Measurements from ENCODE around the gene PSORS1C2. TPM values are rescaled to one million over a fixed set of nuclear protein-coding genes. Genes with fewer than 3 reads are reported as not detected.

PSORS1C2 gene
- total and polyA plus RNA-seq, 4 donors: not detected

DNA sequence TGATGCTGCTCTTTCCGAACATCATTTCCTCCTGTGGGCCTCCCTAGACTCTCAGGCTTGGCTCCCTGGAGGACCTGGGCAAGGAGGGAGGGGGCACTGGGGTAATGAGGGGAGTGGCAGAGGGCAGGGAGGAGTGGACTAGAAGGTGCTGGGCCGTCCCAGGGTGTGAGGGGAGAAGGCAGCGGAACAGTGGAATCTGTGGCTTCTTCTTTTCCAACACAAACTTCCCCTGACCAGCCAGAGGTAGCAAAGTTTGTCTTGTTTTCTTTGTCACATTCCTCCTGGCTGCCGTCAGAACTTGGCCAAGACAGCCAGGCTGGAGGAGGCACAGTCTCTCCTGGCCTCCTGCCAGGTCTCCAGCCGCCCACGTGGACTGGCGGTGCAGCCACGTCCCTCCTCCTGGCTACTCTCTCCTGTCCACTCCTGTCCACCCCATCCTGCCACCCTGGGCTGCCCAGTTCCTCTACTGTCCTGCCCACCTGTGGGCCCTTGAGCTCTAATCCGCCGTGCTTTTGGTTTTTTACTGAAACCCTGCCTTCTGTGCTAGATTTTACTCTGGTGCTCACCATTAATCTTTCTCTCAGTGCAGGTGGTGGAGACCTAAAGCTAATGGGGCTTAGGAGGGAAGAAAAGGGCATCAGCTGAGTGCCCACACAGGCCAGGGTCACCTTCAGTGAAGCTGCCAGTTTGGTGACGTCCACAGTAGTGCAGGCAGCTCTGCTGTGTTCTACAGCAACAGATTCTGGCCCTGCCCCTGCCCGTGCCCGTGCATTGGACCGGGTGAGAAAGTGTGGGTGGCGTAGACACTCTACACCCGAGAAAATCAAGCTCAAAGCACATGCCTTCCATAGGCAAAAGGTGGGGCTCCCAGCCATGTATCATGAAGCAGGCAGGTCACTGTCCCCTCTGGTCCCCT, 15.8 kb downstream of the PSORS1C2 start:
- DNase-seq (ENCODE audit: low spot score): no peak
- Histone ChIP-seq H3K9me3 (ENCODE audit: control insufficient read depth in 4 of 4, low read length in 3 of 4) (no peaks in the 10 kb centered on the region), H3K9ac (ENCODE audit: low read depth in 1 of 2, low read length in 2 of 2) (no peak overlapping the region), H3K27me3 (ENCODE audit: control insufficient read depth in 4 of 4, insufficient read depth in 4 of 4, low read length in 3 of 4) (no peaks in the 10 kb centered on the region), H3K36me3 (ENCODE audit: control insufficient read depth in 4 of 4, insufficient read depth in 3 of 4, low read depth in 1 of 4, low read length in 3 of 4) (no peaks in the 10 kb centered on the region), H3K4me3 (ENCODE audit: low read depth in 1 of 3, low read length in 3 of 3) (no peak overlapping the region), H3K27ac (ENCODE audit: low read depth in 1 of 2, low read length in 2 of 2) (no peak overlapping the region), H3K4me1 (ENCODE audit: control insufficient read depth in 4 of 4, insufficient read depth in 4 of 4, low read length in 3 of 4) (no peaks in the 10 kb centered on the region)
- 53% methylated on average over 16 of the region's 16 CpGs for WGBS
- TF ChIP-seq NR2F2 (IDR thresholded peaks at IDR 0.05): no peak

- no peaks in the 10 kb centered on the region for H3K27me3 ChIP-seq (ENCODE audit: control insufficient read depth in 4 of 4, insufficient read depth in 4 of 4, low read length in 3 of 4)
- WGBS: 86% methylated on average over 12 of the region's 12 CpGs
- no peak for DNase-seq (ENCODE audit: low spot score)
- no peak overlapping the region for H3K9ac ChIP-seq (ENCODE audit: low read depth in 1 of 2, low read length in 2 of 2)
- H3K9me3 ChIP-seq (ENCODE audit: control insufficient read depth in 4 of 4, low read length in 3 of 4): no peaks in the 10 kb centered on the region
- H3K27ac ChIP-seq (ENCODE audit: low read depth in 1 of 2, low read length in 2 of 2): no peak overlapping the region
- no peaks in the 10 kb centered on the region for H3K4me1 ChIP-seq (ENCODE audit: control insufficient read depth in 4 of 4, insufficient read depth in 4 of 4, low read length in 3 of 4)
- no peaks in the 10 kb centered on the region for H3K36me3 ChIP-seq (ENCODE audit: control insufficient read depth in 4 of 4, insufficient read depth in 3 of 4, low read depth in 1 of 4, low read length in 3 of 4)
- TF ChIP-seq GABPA (IDR thresholded peaks at IDR 0.05 in 1 of 2, conservative IDR thresholded peaks at IDR 0.05 in 1 of 2): no peak
- no peak for TF ChIP-seq HNF4G (IDR thresholded peaks at IDR 0.05)
- TF ChIP-seq, protein P1, sequence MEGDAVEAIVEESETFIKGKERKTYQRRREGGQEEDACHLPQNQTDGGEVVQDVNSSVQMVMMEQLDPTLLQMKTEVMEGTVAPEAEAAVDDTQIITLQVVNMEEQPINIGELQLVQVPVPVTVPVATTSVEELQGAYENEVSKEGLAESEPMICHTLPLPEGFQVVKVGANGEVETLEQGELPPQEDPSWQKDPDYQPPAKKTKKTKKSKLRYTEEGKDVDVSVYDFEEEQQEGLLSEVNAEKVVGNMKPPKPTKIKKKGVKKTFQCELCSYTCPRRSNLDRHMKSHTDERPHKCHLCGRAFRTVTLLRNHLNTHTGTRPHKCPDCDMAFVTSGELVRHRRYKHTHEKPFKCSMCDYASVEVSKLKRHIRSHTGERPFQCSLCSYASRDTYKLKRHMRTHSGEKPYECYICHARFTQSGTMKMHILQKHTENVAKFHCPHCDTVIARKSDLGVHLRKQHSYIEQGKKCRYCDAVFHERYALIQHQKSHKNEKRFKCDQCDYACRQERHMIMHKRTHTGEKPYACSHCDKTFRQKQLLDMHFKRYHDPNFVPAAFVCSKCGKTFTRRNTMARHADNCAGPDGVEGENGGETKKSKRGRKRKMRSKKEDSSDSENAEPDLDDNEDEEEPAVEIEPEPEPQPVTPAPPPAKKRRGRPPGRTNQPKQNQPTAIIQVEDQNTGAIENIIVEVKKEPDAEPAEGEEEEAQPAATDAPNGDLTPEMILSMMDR (IDR thresholded peaks at IDR 0.05; ENCODE audit: low read depth, low read length, missing input control): no peak
- no peak for TF ChIP-seq HNF4A (conservative IDR thresholded peaks at IDR 0.05)
- TF ChIP-seq, protein P2, sequence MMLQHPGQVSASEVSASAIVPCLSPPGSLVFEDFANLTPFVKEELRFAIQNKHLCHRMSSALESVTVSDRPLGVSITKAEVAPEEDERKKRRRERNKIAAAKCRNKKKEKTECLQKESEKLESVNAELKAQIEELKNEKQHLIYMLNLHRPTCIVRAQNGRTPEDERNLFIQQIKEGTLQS (IDR thresholded peaks at IDR 0.05): no peak
- no peak for TF ChIP-seq EGR1 (IDR thresholded peaks at IDR 0.05; ENCODE audit: low read depth in 2 of 2)
- no peak for TF ChIP-seq FOXA2 (IDR thresholded peaks at IDR 0.05)
- TF ChIP-seq RAD21 (IDR thresholded peaks at IDR 0.05): no peak
- TF ChIP-seq ZBTB33 (IDR thresholded peaks at IDR 0.05): no peak
- no peak for TF ChIP-seq YY1 (IDR thresholded peaks at IDR 0.05)
- no peak overlapping the region for H3K4me3 ChIP-seq (ENCODE audit: low read depth in 1 of 3, low read length in 3 of 3)
These were observed 17.6 kb downstream of the PSORS1C2 start for GRCh38 chr6:31121131-31121790.

All from liver (tissue), 9 donors.